Epithelial cell of proximal tubule (primary cell): ENCODE data around the gene PLXNA4. TPM values are rescaled to one million over a fixed set of nuclear protein-coding genes. Genes with fewer than 3 reads are reported as not detected.

Experiments used
- DNase-seq: peaks from one replicate; pipeline ENCODE4 v3.0.0-alpha.2; 2011; ENCODE audit warnings: low read depth
- H3K4me3 ChIP-seq: 2 replicates; pipeline ENCODE4 v1.5.1; 2011; ENCODE audit warnings: low read depth, mild to moderate bottlenecking, low read length
- total RNA-seq: library from RNA; depleted of rRNA; stranded (reverse); fragments of >200 nt; gene quantifications from 2 replicates; pipeline ENCODE4 v1.2.3, GENCODE V29; 2015
- TF ChIP-seq, protein P1 (sequence below): conservative IDR thresholded peaks from 2 replicates; pipeline ENCODE4 v1.5.1; 2012; ENCODE audit warnings: low read depth, mild to moderate bottlenecking, low read length

Gene PLXNA4
- total RNA-seq, 1 donor from 2014 or later: not detected

DNA sequence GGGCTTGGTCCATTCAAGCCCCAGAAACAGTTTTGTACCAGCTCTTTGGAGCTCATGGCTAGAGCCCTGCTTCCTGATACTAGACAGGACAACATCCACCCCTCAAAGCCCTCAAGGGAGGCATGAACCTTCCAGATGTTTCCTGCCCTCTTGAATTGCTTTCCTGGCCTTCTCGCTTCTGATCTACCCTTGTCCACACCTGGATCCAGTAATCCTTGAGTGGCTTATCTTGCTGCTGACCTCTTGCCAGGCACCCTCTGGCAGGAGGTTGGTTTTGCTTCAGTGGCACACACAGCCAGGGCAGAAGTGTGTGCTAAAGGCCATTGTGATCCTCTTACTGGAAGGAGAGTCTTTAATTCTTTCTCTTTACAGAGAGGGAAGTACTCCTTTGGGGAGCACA lies 495.8 kb downstream of the PLXNA4 start:
- TF ChIP-seq, protein P1, sequence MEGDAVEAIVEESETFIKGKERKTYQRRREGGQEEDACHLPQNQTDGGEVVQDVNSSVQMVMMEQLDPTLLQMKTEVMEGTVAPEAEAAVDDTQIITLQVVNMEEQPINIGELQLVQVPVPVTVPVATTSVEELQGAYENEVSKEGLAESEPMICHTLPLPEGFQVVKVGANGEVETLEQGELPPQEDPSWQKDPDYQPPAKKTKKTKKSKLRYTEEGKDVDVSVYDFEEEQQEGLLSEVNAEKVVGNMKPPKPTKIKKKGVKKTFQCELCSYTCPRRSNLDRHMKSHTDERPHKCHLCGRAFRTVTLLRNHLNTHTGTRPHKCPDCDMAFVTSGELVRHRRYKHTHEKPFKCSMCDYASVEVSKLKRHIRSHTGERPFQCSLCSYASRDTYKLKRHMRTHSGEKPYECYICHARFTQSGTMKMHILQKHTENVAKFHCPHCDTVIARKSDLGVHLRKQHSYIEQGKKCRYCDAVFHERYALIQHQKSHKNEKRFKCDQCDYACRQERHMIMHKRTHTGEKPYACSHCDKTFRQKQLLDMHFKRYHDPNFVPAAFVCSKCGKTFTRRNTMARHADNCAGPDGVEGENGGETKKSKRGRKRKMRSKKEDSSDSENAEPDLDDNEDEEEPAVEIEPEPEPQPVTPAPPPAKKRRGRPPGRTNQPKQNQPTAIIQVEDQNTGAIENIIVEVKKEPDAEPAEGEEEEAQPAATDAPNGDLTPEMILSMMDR: no peak
- no peak for DNase-seq

DNA sequence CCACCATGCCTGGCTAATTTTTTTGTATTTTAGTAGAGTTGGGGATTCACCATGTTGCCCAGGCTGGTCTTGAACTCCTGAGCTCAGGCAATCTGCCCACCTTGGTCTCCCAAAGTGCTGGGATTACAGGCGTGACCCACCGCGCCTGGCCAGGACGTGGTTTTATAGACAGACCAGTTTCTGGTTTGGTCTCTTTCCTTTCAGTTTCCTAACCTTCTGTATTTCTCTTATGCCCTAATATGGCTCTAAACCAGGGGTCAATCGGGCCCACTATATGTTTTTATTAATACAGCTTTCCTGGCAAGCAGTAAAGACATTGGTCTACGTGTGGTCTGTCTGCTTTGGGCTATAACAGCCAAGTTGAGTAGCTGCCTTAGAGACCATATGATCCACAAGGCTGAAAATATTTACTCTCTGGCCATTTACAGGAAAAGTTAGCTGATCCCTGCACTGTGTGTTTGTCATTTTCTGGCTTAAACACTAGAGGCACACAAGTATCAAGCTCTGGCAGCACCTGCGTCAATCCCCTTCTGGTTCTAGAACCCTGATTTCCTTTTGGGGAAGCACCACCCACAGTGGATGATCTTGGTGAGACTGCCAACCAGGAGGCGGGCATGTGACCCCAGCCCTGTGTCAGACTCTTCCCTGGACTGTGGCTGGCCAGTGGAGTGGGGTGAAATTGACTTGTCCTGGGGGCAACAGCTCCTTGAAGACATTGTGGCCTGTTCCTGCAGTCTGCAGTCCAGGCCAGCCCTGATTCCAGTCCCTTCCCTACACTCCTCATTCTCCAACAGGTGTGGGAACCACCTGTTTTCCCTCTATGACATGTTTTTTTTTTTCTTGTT lies 497.2 kb downstream of the PLXNA4 start:
- no peak for DNase-seq
- TF ChIP-seq, protein P1: no peak
- H3K4me3 ChIP-seq: no peak overlapping the region

More for the DNA sequence above, 495.8 kb downstream of the PLXNA4 start:
- no peak overlapping the region for H3K4me3 ChIP-seq

DNA sequence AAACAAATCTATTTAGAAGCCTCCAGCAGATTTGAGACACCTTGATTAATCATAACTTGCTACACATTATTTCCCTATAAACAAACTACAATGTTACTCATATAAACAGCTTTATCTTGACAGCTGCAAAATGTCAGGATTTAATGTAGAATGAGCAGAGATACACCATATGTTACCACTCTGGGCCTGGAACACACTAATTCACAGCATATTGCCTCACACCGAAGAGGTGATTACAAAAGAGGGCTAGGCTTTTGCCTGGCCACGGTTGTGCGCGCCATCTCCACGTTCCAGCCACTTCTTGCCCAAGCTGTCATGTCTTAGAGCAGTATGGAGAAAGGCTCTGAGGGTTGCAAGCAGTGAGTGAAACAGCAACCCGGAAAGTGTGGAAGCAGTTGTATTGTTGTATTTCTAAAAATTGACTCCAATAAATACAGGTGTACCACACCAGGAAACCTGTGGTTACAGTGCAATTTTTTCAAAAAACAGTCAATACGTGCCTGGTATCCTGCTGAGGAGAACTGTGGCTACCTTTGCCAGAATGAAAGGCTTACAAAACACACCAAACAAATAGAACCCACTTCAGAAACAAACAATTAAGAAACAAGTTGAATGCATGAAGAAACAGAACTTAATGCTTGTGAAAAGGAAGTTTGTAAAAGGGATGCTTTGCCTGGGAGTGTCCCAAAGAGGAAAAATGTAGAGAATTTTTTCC lies 498.1 kb downstream of the PLXNA4 start:
- H3K4me3 ChIP-seq: no peak overlapping the region
- no peak for DNase-seq
- TF ChIP-seq, protein P1: no peak

DNA sequence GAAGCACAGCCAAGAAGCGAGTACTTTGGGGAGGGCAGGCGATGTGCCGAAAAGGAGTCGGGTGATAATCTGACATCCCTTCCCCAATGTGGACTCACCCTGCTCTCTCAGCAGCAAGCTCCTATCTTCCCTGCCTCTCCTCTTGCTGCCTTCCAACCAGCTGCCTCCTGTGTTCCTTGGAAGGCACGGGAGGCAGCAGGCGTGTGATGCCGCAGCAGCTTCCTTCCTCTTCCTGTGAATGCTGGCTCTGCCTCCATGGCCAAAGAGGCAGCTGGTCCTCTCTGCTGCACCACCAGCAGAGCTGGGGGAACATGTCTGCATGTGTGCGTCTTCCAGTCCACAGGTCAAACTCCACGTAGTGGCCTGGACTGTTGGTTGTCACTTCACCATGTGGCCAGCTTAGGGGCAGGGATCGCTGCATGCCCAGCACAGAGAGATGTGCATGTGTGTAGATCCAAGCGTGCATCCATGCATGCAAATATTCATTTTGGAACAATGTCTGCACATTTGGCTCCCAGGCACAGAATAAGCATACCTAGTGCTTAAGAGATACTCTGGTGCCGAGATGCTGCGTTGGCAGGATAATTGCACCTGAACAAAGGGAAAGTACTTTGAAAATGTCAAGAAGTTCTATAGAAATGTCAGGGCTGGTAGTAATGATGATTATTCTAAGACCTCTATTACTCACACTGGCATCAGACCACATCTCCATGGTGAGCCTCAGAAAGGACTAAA lies 499.8 kb downstream of the PLXNA4 start:
- DNase-seq: no peak
- TF ChIP-seq, protein P1: no peak
- H3K4me3 ChIP-seq: no peak overlapping the region

DNA sequence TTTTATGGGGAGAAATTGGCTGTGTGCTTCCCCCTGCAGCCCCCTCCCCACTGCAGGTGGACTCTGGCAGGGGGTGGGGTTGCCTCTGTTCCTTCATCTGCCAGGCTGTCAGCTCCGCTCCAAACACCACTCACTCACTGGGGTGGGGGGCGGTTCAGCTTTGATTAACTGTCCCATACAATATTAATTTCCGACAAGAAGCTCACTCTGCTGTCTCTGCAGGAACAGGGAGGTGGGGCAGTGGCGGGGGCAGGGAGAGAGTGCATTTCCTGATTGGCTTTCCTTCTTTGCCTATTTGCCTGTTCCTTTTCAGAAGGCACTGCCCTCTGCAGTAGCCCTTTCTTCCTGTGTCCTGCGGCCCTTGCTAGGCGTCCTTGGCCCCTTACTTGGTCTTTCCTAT lies 500.8 kb downstream of the PLXNA4 start:
- TF ChIP-seq, protein P1: no peak
- no peak overlapping the region for H3K4me3 ChIP-seq
- no peak for DNase-seq

DNA sequence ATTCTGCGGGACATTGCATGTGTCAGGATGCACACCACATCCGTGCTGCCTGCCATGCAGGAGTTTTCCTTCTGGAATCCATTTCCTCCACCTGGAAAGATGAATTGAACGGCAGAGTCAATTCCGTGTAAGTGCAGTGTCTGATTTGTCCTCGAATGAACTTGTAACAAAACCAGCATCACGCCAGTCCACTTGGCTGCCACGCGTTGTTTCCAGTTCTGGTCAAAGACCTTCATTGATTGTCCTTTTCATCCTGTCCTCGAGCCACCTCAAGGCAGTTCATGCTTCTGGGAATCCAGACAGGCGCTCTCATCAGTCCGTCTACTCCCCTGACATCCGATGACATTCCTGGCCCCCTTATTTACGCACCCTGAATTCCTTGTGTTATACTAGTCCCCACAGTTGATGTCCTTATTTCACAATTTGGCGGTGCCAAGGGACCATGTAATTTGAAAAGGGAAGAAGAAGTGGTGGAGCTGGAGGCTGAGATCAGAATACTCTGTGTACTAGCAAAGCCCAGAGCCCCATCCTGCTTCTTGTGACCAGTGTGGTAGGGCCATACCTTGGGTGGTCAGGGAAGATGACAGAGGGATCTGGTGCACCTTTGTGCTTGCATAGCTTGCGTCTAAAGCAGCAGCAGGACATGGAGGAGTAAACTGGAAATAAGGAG lies 502.2 kb downstream of the PLXNA4 start:
- TF ChIP-seq, protein P1: no peak
- no peak overlapping the region for H3K4me3 ChIP-seq
- DNase-seq: no peak
